DMS153 (cell line): ENCODE results near the gene GALNT18.

Source experiments
- DNase-seq: peaks from one replicate; lab custom pipeline; 2025; lab: John Stamatoyannopoulos, UW

The GALNT18 gene

GRCh38 chr11:11500744-11501487 is 120.9 kb downstream of the GALNT18 start:
- no peak for DNase-seq

GRCh38 chr11:11499300-11499699 is 122.5 kb downstream of the GALNT18 start:
- no peak for DNase-seq

GRCh38 chr11:11498195-11498594 is 123.6 kb downstream of the GALNT18 start:
- no peak for DNase-seq

GRCh38 chr11:11496879-11497278 is 124.9 kb downstream of the GALNT18 start:
- no peak for DNase-seq

- no peak for DNase-seq
Measured at GRCh38 chr11:11494348-11494747, 127.5 kb downstream of the GALNT18 start.

GRCh38 chr11:11493698-11494097 is 128.1 kb downstream of the GALNT18 start:
- DNase-seq = no peak

- DNase-seq = no peak
Measured at GRCh38 chr11:11491589-11491988, 130.2 kb downstream of the GALNT18 start.

GRCh38 chr11:11491014-11491413 is 130.8 kb downstream of the GALNT18 start:
- no peak for DNase-seq

GRCh38 chr11:11486423-11486822 is 135.4 kb downstream of the GALNT18 start:
- DNase-seq = no peak

GRCh38 chr11:11486002-11486401 is 135.8 kb downstream of the GALNT18 start:
- no peak for DNase-seq

- DNase-seq = no peak
Measured at GRCh38 chr11:11483627-11484026, 138.2 kb downstream of the GALNT18 start.

GRCh38 chr11:11482730-11483129 is 139.1 kb downstream of the GALNT18 start:
- no peak for DNase-seq

- no peak for DNase-seq
Measured at GRCh38 chr11:11481371-11481770, 140.4 kb downstream of the GALNT18 start.

GRCh38 chr11:11480971-11481370 is 140.8 kb downstream of the GALNT18 start:
- DNase-seq = no peak

GRCh38 chr11:11478687-11479086 is 143.1 kb downstream of the GALNT18 start:
- no peak for DNase-seq

GRCh38 chr11:11477695-11478420 is 143.9 kb downstream of the GALNT18 start:
- DNase-seq = no peak

GRCh38 chr11:11476971-11477645 is 144.7 kb downstream of the GALNT18 start:
- DNase-seq = no peak

GRCh38 chr11:11476499-11476898 is 145.3 kb downstream of the GALNT18 start:
- no peak for DNase-seq

GRCh38 chr11:11472106-11472505 is 149.7 kb downstream of the GALNT18 start:
- DNase-seq = no peak

- DNase-seq = no peak
Measured at GRCh38 chr11:11471201-11471600, 150.6 kb downstream of the GALNT18 start.

GRCh38 chr11:11468954-11469353 is 152.9 kb downstream of the GALNT18 start:
- no peak for DNase-seq

GRCh38 chr11:11467312-11467711 is 154.5 kb downstream of the GALNT18 start:
- no peak for DNase-seq

- no peak for DNase-seq
Measured at GRCh38 chr11:11464555-11464954, 157.2 kb downstream of the GALNT18 start.
